ENCODE measurements around the gene ASS1.

DNA sequence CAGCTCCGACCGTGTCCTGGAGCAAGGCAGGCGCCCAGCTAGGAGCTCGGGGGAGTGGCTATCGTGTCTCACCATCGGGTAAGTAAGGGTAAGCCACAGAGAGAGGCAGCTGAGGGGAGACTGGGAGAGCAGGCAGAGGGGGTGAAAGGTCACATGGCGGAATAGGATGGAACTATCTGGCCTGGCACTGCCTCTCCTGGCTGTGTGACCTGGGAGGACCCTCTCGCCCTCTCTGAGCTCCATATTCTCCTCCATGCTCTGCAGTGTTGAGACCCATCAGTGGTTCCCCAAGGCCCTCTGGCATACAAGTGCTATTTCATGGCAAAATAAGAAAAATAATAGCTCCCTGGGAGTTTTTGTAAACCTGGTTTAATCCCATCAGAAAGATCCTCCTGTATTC lies 43.9 kb upstream of the ASS1 start:
- TF ChIP-seq, protein P1, sequence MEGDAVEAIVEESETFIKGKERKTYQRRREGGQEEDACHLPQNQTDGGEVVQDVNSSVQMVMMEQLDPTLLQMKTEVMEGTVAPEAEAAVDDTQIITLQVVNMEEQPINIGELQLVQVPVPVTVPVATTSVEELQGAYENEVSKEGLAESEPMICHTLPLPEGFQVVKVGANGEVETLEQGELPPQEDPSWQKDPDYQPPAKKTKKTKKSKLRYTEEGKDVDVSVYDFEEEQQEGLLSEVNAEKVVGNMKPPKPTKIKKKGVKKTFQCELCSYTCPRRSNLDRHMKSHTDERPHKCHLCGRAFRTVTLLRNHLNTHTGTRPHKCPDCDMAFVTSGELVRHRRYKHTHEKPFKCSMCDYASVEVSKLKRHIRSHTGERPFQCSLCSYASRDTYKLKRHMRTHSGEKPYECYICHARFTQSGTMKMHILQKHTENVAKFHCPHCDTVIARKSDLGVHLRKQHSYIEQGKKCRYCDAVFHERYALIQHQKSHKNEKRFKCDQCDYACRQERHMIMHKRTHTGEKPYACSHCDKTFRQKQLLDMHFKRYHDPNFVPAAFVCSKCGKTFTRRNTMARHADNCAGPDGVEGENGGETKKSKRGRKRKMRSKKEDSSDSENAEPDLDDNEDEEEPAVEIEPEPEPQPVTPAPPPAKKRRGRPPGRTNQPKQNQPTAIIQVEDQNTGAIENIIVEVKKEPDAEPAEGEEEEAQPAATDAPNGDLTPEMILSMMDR (IDR thresholded peaks at IDR 0.05): no peak
- TF ChIP-seq POLR2A (IDR thresholded peaks at IDR 0.05): no peak
